Uterus (tissue), 2 donors: ENCODE measurements around the gene SERINC2.

Experiments used
- CTCF ChIP-seq, 4 experiments: fragments of 200-600 bp in 2 of 4; fragments of 450-650 bp in 2 of 4; sonication (generic) in 2 of 4; IDR thresholded peaks; one replicate each; pipeline ENCODE4 v1.5.1; 2016 to 2019; ENCODE audit warnings: antibody characterized with exemption in 4 of 4, mild to moderate bottlenecking in 2 of 4, moderate library complexity in 1 of 4
- POLR2A ChIP-seq, 2 donors: fragments of 450-650 bp; IDR thresholded peaks; one replicate each; pipeline ENCODE4 v1.6.1; 2016; ENCODE audit warnings: antibody characterized with exemption in 2 of 2, mild to moderate bottlenecking in 1 of 2, moderate library complexity in 1 of 2

GRCh38 chr1:31405578-31406245, 7.3 kb upstream of the SERINC2 start:
- TF ChIP-seq CTCF (IDR thresholded peaks at IDR 0.05): no peak
- TF ChIP-seq POLR2A (IDR thresholded peaks at IDR 0.05): no peak
